Smooth muscle cell (in vitro differentiated cells): ENCODE results near the gene TSPAN2. TPM values are rescaled to one million over a fixed set of nuclear protein-coding genes. Genes with fewer than 3 reads are reported as not detected.

ENCODE experiments used
- DNase-seq: peaks from one replicate; lab custom pipeline; 2025; ENCODE audit not compliant: unreplicated experiment; lab: John Stamatoyannopoulos, UW
- H2AFZ ChIP-seq: fragments of 200-600 bp; sonication (generic); 2 replicates; pipeline ENCODE4 v1.6.0; 2016; ENCODE audit warnings: antibody characterized with exemption, low read depth, mild to moderate bottlenecking
- H3F3A ChIP-seq: fragments of 200-600 bp; sonication (generic); 2 replicates; pipeline ENCODE4 v1.6.0; 2017; ENCODE audit warnings: antibody characterized with exemption, low read depth
- H3K27ac ChIP-seq: fragments of 200-600 bp; sonication (generic); 2 replicates; pipeline ENCODE4 v1.5.1; 2016; ENCODE audit warnings: low read depth, mild to moderate bottlenecking
- H3K27me3 ChIP-seq: fragments of 200-600 bp; sonication (generic); 2 replicates; pipeline ENCODE4 v1.6.1; 2016; ENCODE audit warnings: low read depth, mild to moderate bottlenecking
- H3K36me3 ChIP-seq: fragments of 200-600 bp; sonication (generic); 2 replicates; pipeline ENCODE4 v1.5.1; 2016; ENCODE audit warnings: low read depth
- H3K4me1 ChIP-seq: fragments of 200-600 bp; sonication (generic); 2 replicates; pipeline ENCODE4 v1.5.1; 2016; ENCODE audit warnings: low read depth
- H3K4me2 ChIP-seq: fragments of 200-600 bp; sonication (generic); 2 replicates; pipeline ENCODE4 v1.6.0; 2016; ENCODE audit warnings: mild to moderate bottlenecking
- H3K4me3 ChIP-seq: fragments of 200-600 bp; sonication (generic); 2 replicates; pipeline ENCODE4 v1.5.1; 2016; ENCODE audit warnings: mild to moderate bottlenecking
- H3K79me2 ChIP-seq: fragments of 200-600 bp; sonication (generic); 2 replicates; pipeline ENCODE4 v1.6.0; 2016; ENCODE audit warnings: low read depth, mild to moderate bottlenecking
- H3K9ac ChIP-seq: fragments of 200-600 bp; sonication (generic); 2 replicates; pipeline ENCODE4 v1.6.0; 2016; ENCODE audit warnings: low read depth
- H3K9me3 ChIP-seq: fragments of 200-600 bp; sonication (generic); replicated peaks from 2 replicates; pipeline ENCODE4 v1.5.1; 2016; ENCODE audit warnings: low read depth
- H4K20me1 ChIP-seq: fragments of 200-600 bp; sonication (generic); 2 replicates; pipeline ENCODE4 v1.6.0; 2016; ENCODE audit warnings: low read depth
- CTCF ChIP-seq: fragments of 200-600 bp; sonication (generic); IDR thresholded peaks from 2 replicates; pipeline ENCODE4 v1.5.1; 2017; ENCODE audit warnings: borderline replicate concordance, mild to moderate bottlenecking, antibody characterized with exemption; ENCODE audit not compliant: insufficient read depth, poor library complexity, severe bottlenecking
- WGBS: methylation state at CpG from one replicate; pipeline ENCODE4 v1.1.7; 2016; ENCODE audit warnings: low lambda C conversion rate; 5-methylcytosine and 5-hydroxymethylcytosine counted together
- polyA plus RNA-seq: library from polyadenylated mRNA; unstranded; fragments of >200 nt; fragmentation: Nextera tagmentation; extraction: Ambion mirVana; gene quantifications from 2 replicates; pipeline ENCODE4 v1.2.1, GENCODE V29; 2016
- total RNA-seq: library from RNA; depleted of rRNA; stranded (reverse); fragments of >200 nt; gene quantifications from 2 replicates; pipeline ENCODE4 v1.2.3, GENCODE V29; 2014

The TSPAN2 gene
- total and polyA plus RNA-seq, 2 experiments from 2014 or later: 13.8 to 17.4 TPM

- Histone ChIP-seq H3K4me1 (no peaks in the 10 kb centered on the region), H3K9me3 (no peaks in the 10 kb centered on the region), H3K9ac (no peak overlapping the region), H3K4me3 (no peak overlapping the region), H3K79me2 (no peaks in the 10 kb centered on the region), H2AFZ (no peak overlapping the region), H4K20me1 (no peaks in the 10 kb centered on the region), H3F3A (no peaks in the 10 kb centered on the region), H3K27ac (no peak overlapping the region), H3K4me2 (no peak overlapping the region), H3K36me3 (no peaks in the 10 kb centered on the region), H3K27me3 (no peaks in the 10 kb centered on the region)
- no peak for TF ChIP-seq CTCF
- 78% methylated on average over 6 of the region's 6 CpGs for WGBS
- no peak for DNase-seq
Observed at GRCh38 chr1:115082949-115083348, 6.4 kb downstream of the TSPAN2 start.

- no peaks in the 10 kb centered on the region for H3K27me3 ChIP-seq
- H3F3A ChIP-seq: no peaks in the 10 kb centered on the region
- H3K27ac ChIP-seq: no peak overlapping the region
- 93% methylated on average over 4 of the region's 4 CpGs for WGBS
- no peak for TF ChIP-seq CTCF
- H3K9ac ChIP-seq: no peak overlapping the region
- peaks cover 3% of the 10 kb centered on the region for H3K4me1 ChIP-seq
- H3K9me3 ChIP-seq: no peaks in the 10 kb centered on the region
- H3K4me2 ChIP-seq: no peak overlapping the region
- H3K4me3 ChIP-seq: no peak overlapping the region
- no peak overlapping the region for H2AFZ ChIP-seq
- H4K20me1 ChIP-seq: no peaks in the 10 kb centered on the region
- no peak for DNase-seq
- no peaks in the 10 kb centered on the region for H3K36me3 ChIP-seq
- no peaks in the 10 kb centered on the region for H3K79me2 ChIP-seq
Observed at GRCh38 chr1:115078708-115079107, 10.6 kb downstream of the TSPAN2 start.

- no peaks in the 10 kb centered on the region for H3K9me3 ChIP-seq
- H3K79me2 ChIP-seq: no peaks in the 10 kb centered on the region
- DNase-seq: no peak
- no peaks in the 10 kb centered on the region for H3K36me3 ChIP-seq
- H4K20me1 ChIP-seq: no peaks in the 10 kb centered on the region
- no peak overlapping the region for H3K4me3 ChIP-seq
- no peak overlapping the region for H3K4me2 ChIP-seq
- no peaks in the 10 kb centered on the region for H3K27me3 ChIP-seq
- TF ChIP-seq CTCF: no peak
- peaks cover 3% of the 10 kb centered on the region for H3K4me1 ChIP-seq
- no peak overlapping the region for H3K9ac ChIP-seq
- 100% methylated on average over 1 of the region's 1 CpG for WGBS
- H3F3A ChIP-seq: no peaks in the 10 kb centered on the region
- H2AFZ ChIP-seq: no peak overlapping the region
- no peak overlapping the region for H3K27ac ChIP-seq
Observed at GRCh38 chr1:115077984-115078330, 11.3 kb downstream of the TSPAN2 start.

- H3K36me3 ChIP-seq: no peaks in the 10 kb centered on the region
- no peak for DNase-seq
- no peak for TF ChIP-seq CTCF
Observed at GRCh38 chr1:115077286-115077983, 11.9 kb downstream of the TSPAN2 start.

More at GRCh38 chr1:115077286-115077983, 11.9 kb downstream of the TSPAN2 start:
- Histone ChIP-seq H3F3A (no peaks in the 10 kb centered on the region), H3K27ac (no peak overlapping the region), H3K79me2 (no peaks in the 10 kb centered on the region), H3K4me3 (no peak overlapping the region), H3K9ac (no peak overlapping the region), H3K27me3 (no peaks in the 10 kb centered on the region), H3K9me3 (no peaks in the 10 kb centered on the region), H2AFZ (no peak overlapping the region), H4K20me1 (no peaks in the 10 kb centered on the region), H3K4me2 (no peak overlapping the region), H3K4me1 (peaks cover 3% of the 10 kb centered on the region)
- 91% methylated on average over 5 of the region's 5 CpGs for WGBS
